ENCODE results near the gene PLG. TPM values are rescaled to one million over a fixed set of nuclear protein-coding genes. Genes with fewer than 3 reads are reported as not detected.

The PLG gene
- polyA plus RNA-seq, 2 of the 4 experiments (the other 2 are of a cell fraction) = not detected

DNA sequence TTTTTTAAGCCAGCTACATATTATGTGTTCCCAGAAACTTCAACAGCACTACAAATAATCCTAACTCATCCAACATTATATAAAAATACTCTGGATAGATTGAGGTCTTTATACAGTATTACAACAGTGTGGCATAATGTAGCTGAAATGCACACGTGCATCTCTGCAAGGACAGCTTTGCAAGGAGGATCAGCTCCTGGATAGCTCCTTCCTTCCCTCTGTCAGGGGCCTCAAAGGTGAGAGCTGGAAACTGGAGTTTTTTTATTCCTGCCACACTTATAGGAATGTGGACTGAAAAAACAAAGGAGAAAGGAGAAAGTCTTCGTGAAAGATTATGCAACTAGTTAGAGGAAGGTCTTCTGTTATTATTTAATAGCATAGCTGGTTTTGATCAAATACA is 53.1 kb downstream of the PLG start:
- WGBS (ENCODE audit: missing lambda C conversion rate) = 0% methylated on average over 2 of the region's 2 CpGs
- ATAC-seq = no peak
- H3K27ac ChIP-seq = no peak overlapping the region
- ChIA-PET CTCF (interaction anchor here (0.8 to 1.1 kb wide), 3 partner anchors 12 to 622 kb away, joined by 3 to 6 read pairs (median 4); no protein-coding TSS in a partner anchor), POLR2A (no interaction called here)
- no peaks in the 10 kb centered on the region for H3K9me3 ChIP-seq
- no peak for DNase-seq (ENCODE audit: low read depth in 1 of 2, low spot score in 1 of 2)
- H3K4me1 ChIP-seq = no peaks in the 10 kb centered on the region
- FAIRE-seq = no peak
- H3K4me2 ChIP-seq = no peak overlapping the region
- TF ChIP-seq MAZ (IDR thresholded peaks at IDR 0.05; ENCODE audit: borderline replicate concordance, low read depth, low read length) (no peak), HDAC2 (IDR thresholded peaks at IDR 0.05) (no peak), SMC3 (IDR thresholded peaks at IDR 0.05) (no peak), KDM5A (IDR thresholded peaks at IDR 0.05) (no peak), RNF2 (IDR thresholded peaks at IDR 0.05; ENCODE audit: borderline replicate concordance, low read depth) (no peak), NPAS2 (CRISPR knock-in tag; IDR thresholded peaks at IDR 0.05; ENCODE audit: borderline replicate concordance) (no peak), CBX2 (IDR thresholded peaks at IDR 0.05; ENCODE audit: borderline replicate concordance, low read depth) (no peak), EHMT2 (IDR thresholded peaks at IDR 0.05; ENCODE audit: low read depth) (no peak), CHD2 (IDR thresholded peaks at IDR 0.05; ENCODE audit: low read length, partially characterized antibody) (no peak), MAX (IDR thresholded peaks at IDR 0.05) (no peak), HOXA7 (CRISPR knock-in tag; IDR thresholded peaks at IDR 0.05) (no peak), BHLHE40 (IDR thresholded peaks at IDR 0.05; ENCODE audit: low read depth, low read length) (no peak)
- no peak overlapping the region for H3K4me3 ChIP-seq

- Histone ChIP-seq H3K4me3 (no peak overlapping the region), H3K4me2 (no peak overlapping the region), H3K9me3 (no peaks in the 10 kb centered on the region), H3K27ac (no peak overlapping the region), H3K4me1 (no peaks in the 10 kb centered on the region)
- FAIRE-seq = no peak
- 80% methylated on average over 1 of the region's 1 CpG for WGBS (ENCODE audit: missing lambda C conversion rate)
- POLR2A ChIA-PET = no interaction called here
- ATAC-seq = no peak
- no peak for DNase-seq (ENCODE audit: low read depth in 1 of 2, low spot score in 1 of 2)
- TF ChIP-seq CTCF (IDR thresholded peaks at IDR 0.05) (no peak), USF2 (IDR thresholded peaks at IDR 0.05) (no peak), FOSB (CRISPR knock-in tag; IDR thresholded peaks at IDR 0.05) (no peak), PBX3 (IDR thresholded peaks at IDR 0.05) (no peak), BHLHE40 (IDR thresholded peaks at IDR 0.05; ENCODE audit: low read depth, low read length) (no peak), BCL3 (IDR thresholded peaks at IDR 0.05) (no peak), CHD4 (IDR thresholded peaks at IDR 0.05; ENCODE audit: borderline replicate concordance) (no peak), TFCP2L1 (CRISPR knock-in tag; IDR thresholded peaks at IDR 0.05) (no peak)
- TF ChIP-seq, protein P1, sequence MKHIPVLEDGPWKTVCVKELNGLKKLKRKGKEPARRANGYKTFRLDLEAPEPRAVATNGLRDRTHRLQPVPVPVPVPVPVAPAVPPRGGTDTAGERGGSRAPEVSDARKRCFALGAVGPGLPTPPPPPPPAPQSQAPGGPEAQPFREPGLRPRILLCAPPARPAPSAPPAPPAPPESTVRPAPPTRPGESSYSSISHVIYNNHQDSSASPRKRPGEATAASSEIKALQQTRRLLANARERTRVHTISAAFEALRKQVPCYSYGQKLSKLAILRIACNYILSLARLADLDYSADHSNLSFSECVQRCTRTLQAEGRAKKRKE (CRISPR knock-in tag; IDR thresholded peaks at IDR 0.05; ENCODE audit: low read depth) = no peak
- CTCF ChIA-PET = interaction anchor here (1.1 kb wide), 1 partner anchor 615 kb away, joined by 4 read pairs; no protein-coding TSS in a partner anchor
Observed at GRCh38 chr6:160756021-160756420, 54.0 kb downstream of the PLG start.

All from A549 (cell line).